ENCODE results near the gene MCAM.

Gene MCAM

DNA sequence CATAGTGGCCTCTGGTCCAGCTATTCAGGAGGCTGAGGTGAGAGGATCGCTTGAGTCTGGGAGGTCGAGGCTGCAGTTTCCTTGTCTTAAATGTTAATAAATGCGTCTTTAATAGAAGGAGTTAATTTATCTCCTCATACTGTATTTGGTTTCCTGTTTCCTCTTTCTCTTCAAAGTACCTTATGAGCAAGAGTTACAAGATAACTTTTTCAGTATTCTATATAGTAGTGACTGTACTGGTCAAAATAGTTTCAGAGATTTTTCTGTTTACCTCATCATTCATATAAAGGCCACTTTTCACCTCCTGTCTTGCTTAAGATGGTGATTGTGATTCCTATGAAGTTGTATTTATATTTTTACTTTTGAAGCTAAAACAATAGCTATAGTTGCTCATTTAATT is 50.9 kb downstream of the MCAM start:
- no peak overlapping the region for H3K4me3 ChIP-seq (replicated peaks; ENCODE audit: low read depth, low read length)
- TF ChIP-seq, protein P1, sequence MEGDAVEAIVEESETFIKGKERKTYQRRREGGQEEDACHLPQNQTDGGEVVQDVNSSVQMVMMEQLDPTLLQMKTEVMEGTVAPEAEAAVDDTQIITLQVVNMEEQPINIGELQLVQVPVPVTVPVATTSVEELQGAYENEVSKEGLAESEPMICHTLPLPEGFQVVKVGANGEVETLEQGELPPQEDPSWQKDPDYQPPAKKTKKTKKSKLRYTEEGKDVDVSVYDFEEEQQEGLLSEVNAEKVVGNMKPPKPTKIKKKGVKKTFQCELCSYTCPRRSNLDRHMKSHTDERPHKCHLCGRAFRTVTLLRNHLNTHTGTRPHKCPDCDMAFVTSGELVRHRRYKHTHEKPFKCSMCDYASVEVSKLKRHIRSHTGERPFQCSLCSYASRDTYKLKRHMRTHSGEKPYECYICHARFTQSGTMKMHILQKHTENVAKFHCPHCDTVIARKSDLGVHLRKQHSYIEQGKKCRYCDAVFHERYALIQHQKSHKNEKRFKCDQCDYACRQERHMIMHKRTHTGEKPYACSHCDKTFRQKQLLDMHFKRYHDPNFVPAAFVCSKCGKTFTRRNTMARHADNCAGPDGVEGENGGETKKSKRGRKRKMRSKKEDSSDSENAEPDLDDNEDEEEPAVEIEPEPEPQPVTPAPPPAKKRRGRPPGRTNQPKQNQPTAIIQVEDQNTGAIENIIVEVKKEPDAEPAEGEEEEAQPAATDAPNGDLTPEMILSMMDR (IDR thresholded peaks at IDR 0.05; ENCODE audit: low read length, missing control alignments) = no peak

DNA sequence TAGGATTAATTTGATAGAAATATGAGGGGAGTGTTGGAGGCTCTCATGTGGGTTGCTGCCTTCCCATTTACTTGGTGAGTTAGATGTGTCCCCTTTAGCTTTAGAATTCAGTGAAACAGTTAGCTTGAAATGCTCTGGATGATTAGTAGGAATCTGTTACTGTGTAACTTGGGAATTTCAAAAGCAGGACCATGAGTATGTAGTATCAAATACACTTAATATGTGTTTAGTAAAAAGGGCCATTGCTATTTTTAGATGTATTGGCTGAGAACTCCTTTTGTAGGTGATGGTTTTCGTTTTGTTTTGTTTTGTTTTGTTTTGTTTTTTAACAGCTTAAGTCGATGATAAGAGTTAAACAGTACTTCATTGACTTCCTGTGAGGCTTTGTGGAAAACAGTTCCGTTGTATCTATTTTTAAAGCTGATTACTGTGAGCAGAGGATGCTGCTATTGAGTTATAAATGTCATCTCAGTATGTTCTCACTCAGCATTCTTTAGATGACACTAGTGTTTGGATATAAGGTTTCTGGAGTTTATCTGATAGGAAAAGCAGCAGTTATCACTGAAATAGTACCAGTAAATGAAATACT is 53.5 kb downstream of the MCAM start:
- TF ChIP-seq, protein P1 (IDR thresholded peaks at IDR 0.05; ENCODE audit: low read length, missing control alignments) = no peak
- DNase-seq (ENCODE audit: low read depth) = peak; percentile 22
- no peak overlapping the region for H3K4me3 ChIP-seq (replicated peaks; ENCODE audit: low read depth, low read length)

More for the DNA sequence above, 50.9 kb downstream of the MCAM start:
- DNase-seq (ENCODE audit: low read depth) = no peak

DNA sequence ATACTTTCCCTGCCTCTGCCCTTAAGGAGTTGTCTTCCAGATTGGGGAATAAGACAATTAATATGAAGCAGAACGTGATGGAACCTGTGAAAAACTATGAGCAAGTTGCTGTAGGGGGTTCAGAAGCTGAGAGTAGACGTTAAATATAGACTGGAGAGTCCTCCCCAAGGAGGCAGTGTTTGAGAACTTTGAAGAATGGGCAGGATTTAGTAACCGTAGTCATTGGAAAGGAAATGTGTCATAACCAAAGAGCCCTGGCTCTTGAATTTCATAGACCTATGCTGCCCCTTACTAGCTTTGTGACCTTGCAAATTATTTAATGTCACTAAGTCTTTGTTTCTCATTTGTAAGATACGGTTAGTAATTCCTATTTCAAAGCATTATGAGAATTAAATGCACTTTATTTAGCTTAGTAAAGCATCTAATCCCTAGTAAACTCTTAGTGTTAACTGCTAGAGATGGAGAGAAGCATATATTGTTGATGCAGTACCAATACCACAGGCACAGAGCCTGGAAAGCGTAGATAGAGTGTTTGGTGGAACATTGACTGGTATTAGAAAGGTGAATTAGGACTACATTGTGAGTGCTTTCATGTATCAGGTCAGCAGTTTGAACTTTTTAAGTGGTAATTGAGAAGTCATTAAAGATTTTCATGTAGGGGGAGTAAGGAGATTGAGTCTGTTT is 54.1 kb downstream of the MCAM start:
- no peak overlapping the region for H3K4me3 ChIP-seq (replicated peaks; ENCODE audit: low read depth, low read length)

DNA sequence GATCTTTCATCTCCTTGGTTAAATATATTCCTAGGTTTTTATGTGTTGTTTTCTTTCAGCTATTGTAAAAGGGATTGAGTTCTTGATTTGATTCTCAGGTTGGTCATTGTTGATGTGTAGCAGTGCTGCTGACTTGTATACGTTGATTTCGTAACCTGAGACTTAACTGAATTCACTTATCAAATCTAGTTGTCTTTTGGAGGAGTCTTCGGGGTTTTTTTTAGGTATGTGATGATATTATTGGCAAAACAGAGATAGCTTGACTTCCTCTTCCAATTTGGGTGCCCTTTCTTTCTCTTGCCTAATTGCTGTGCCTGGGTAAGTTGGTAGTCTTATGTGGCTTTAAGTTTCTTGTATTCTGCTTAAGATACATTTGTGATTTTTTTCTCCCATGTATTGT is 57.9 kb downstream of the MCAM start:
- no peak overlapping the region for H3K4me3 ChIP-seq (replicated peaks; ENCODE audit: low read depth, low read length)
- no peak for DNase-seq (ENCODE audit: low read depth)
- TF ChIP-seq, protein P1 (IDR thresholded peaks at IDR 0.05; ENCODE audit: low read length, missing control alignments) = no peak

More for the DNA sequence above, 54.1 kb downstream of the MCAM start:
- peak; percentile 63 for DNase-seq (ENCODE audit: low read depth)
- TF ChIP-seq, protein P1 (IDR thresholded peaks at IDR 0.05; ENCODE audit: low read length, missing control alignments) = peak; percentile 38

Data from fibroblast of pulmonary artery (primary cell).